HG03457 (cell line): ENCODE measurements around the gene PAPSS2.
"Not testable (repeated sequence)": the region's sequence is repeated elsewhere in the genome, so short reads cannot be mapped to it uniquely, and the experiment has no call there.

ENCODE experiments used
- ATAC-seq: cut with Tn5 transposase; IDR thresholded peaks from one replicate; pipeline ENCODE4 v1.9.1; 2021; ENCODE audit warnings: moderate number of reproducible peaks; ENCODE audit not compliant: unreplicated experiment

The PAPSS2 gene

GRCh38 chr10:87642486-87642885, 17.2 kb upstream of the PAPSS2 start:
- no peak for ATAC-seq

GRCh38 chr10:87642988-87643387, 16.7 kb upstream of the PAPSS2 start:
- ATAC-seq = no peak

- ATAC-seq = no peak
These were observed 15.8 kb upstream of the PAPSS2 start for GRCh38 chr10:87643920-87644319.

GRCh38 chr10:87644500-87644899, 15.2 kb upstream of the PAPSS2 start:
- not testable (repeated sequence) for ATAC-seq

- ATAC-seq = no peak
These were observed 13.3 kb upstream of the PAPSS2 start for GRCh38 chr10:87646192-87646909.

- ATAC-seq = no peak
These were observed 12.7 kb upstream of the PAPSS2 start for GRCh38 chr10:87646935-87647334.

GRCh38 chr10:87650838-87651589, 8.7 kb upstream of the PAPSS2 start:
- ATAC-seq = no peak

- ATAC-seq = no peak
These were observed 7.9 kb upstream of the PAPSS2 start for GRCh38 chr10:87651801-87652200.

GRCh38 chr10:87652261-87652660, 7.4 kb upstream of the PAPSS2 start:
- no peak for ATAC-seq

GRCh38 chr10:87654212-87654611, 5.5 kb upstream of the PAPSS2 start:
- ATAC-seq = no peak

- ATAC-seq = no peak
These were observed 3.1 kb upstream of the PAPSS2 start for GRCh38 chr10:87656431-87657072.

- ATAC-seq = no peak
These were observed 2.3 kb upstream of the PAPSS2 start for GRCh38 chr10:87657371-87657770.

GRCh38 chr10:87658321-87658795, 1.3 kb upstream of the PAPSS2 start:
- no peak for ATAC-seq

GRCh38 chr10:87658858-87659555, 671 bp upstream of the PAPSS2 start:
- ATAC-seq = no peak

GRCh38 chr10:87660484-87661133, 931 bp downstream of the PAPSS2 start:
- no peak for ATAC-seq

- ATAC-seq = no peak
These were observed 2.4 kb downstream of the PAPSS2 start for GRCh38 chr10:87661861-87662785.

GRCh38 chr10:87664276-87664701, 4.6 kb downstream of the PAPSS2 start:
- no peak for ATAC-seq

- no peak for ATAC-seq
These were observed 7.8 kb downstream of the PAPSS2 start for GRCh38 chr10:87667493-87667892.

GRCh38 chr10:87668324-87669074, 8.8 kb downstream of the PAPSS2 start:
- ATAC-seq = no peak
